ENCODE data around the gene ULBP3.

DNA sequence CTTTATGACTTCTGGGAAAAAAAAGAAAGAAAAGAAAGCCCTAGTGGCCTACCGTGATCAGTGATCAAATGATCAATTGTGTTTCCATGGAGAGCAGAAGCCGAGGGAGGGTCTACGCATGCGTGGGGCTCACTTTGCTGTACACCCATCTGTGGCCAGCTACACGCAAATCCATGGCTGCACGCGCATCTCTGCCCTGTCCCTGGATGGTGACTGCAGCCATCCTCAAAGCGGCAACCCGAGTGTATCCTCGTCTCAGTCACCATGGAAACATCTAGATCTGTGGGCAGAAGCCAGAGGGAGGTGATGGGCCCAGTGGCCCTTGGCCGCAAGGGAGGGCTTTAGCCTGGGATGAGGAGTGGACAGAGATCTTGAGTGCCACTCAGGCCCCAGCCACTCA, 785 bp upstream of the ULBP3 start:
- TF ChIP-seq CTCF (IDR thresholded peaks at IDR 0.05) (no peak), MAX (CRISPR knock-in tag; IDR thresholded peaks at IDR 0.05) (no peak), ZNF263 (CRISPR knock-in tag; IDR thresholded peaks at IDR 0.05; ENCODE audit: low read depth) (no peak), ZNF423 (CRISPR knock-in tag; IDR thresholded peaks at IDR 0.05) (no peak)
- TF ChIP-seq, protein P1, sequence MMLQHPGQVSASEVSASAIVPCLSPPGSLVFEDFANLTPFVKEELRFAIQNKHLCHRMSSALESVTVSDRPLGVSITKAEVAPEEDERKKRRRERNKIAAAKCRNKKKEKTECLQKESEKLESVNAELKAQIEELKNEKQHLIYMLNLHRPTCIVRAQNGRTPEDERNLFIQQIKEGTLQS (CRISPR knock-in tag; conservative IDR thresholded peaks at IDR 0.05), result no peak
